Peyer's patch (tissue), 4 donors: Measurements from ENCODE around the gene RFX1. TPM values are rescaled to one million over a fixed set of nuclear protein-coding genes. Genes with fewer than 3 reads are reported as not detected.
A peak's percentile ranks its signal among the peaks of the same experiment; 100 is the strongest.
"Not testable (repeated sequence)": the region's sequence is repeated elsewhere in the genome, so short reads cannot be mapped to it uniquely, and the experiment has no call there.

Experiments
- DNase-seq, 3 donors: peaks; one replicate each; pipeline ENCODE4 v3.0.0-alpha.2; 2017 to 2019
- H3K27ac ChIP-seq, 4 donors: fragments of 200-600 bp; sonication (generic); one replicate each; pipeline ENCODE4 v1.5.1; 2016 to 2019
- H3K27me3 ChIP-seq, 2 donors: fragments of 200-600 bp; sonication (generic); one replicate each; pipeline ENCODE4 v1.5.1; 2019
- H3K36me3 ChIP-seq, 3 donors: fragments of 200-600 bp; sonication (generic); one replicate each; pipeline ENCODE4 v1.5.1; 2016 to 2019
- H3K4me1 ChIP-seq, 4 donors: fragments of 200-600 bp; sonication (generic); one replicate each; pipeline ENCODE4 v1.5.1; 2016 to 2019
- H3K4me3 ChIP-seq, 4 donors: fragments of 200-600 bp; sonication (generic); 1 replicate in 3 of 4; 2 replicates in 1 of 4; pipeline ENCODE4 v1.5.1; 2016 to 2019; ENCODE audit warnings: mild to moderate bottlenecking in 1 of 4
- H3K9me3 ChIP-seq, 4 donors: fragments of 200-600 bp; sonication (generic); one replicate each; pipeline ENCODE4 v1.5.1; 2016 to 2019; ENCODE audit warnings: mild to moderate bottlenecking in 1 of 4
- CTCF ChIP-seq, 6 experiments: fragments of 450-650 bp in 4 of 6; fragments of 200-600 bp in 2 of 6; sonication (generic) in 1 of 6; IDR thresholded peaks; one replicate each; pipeline ENCODE4 v1.5.1; 2017 to 2019; ENCODE audit warnings: antibody characterized with exemption in 6 of 6, mild to moderate bottlenecking in 3 of 6, moderate library complexity in 1 of 6
- POLR2A ChIP-seq, 2 donors: fragments of 450-650 bp; IDR thresholded peaks; one replicate each; pipeline ENCODE4 v1.5.1; 2017; ENCODE audit warnings: antibody characterized with exemption in 2 of 2, mild to moderate bottlenecking in 2 of 2, moderate library complexity in 2 of 2
- total RNA-seq, 4 donors: library from RNA; depleted of rRNA; stranded (reverse); fragments of >200 nt; gene quantifications; one replicate each; pipeline ENCODE4 v1.1.0, GENCODE V29; 2016

The RFX1 gene
- total RNA-seq, 4 donors from 2014 or later = 5.8 to 19.0 (median 9.6) TPM

GRCh38 chr19:14030997-14031718 lies 25.0 kb upstream of the RFX1 start:
- peak overlapping the region; percentile 81 to 96 (median 82) for H3K27ac ChIP-seq
- no peaks in the 10 kb centered on the region for H3K9me3 ChIP-seq
- no peaks in the 10 kb centered on the region for H3K27me3 ChIP-seq
- H3K4me3 ChIP-seq = peak overlapping the region; percentile 55 to 80 (median 62)
- DNase-seq = no peak
- no peaks in the 10 kb centered on the region for H3K36me3 ChIP-seq
- H3K4me1 ChIP-seq = peaks cover 0 to 4% (median 2%) of the 10 kb centered on the region in 4 donors
- TF ChIP-seq POLR2A (IDR thresholded peaks at IDR 0.05) (no peak), CTCF (IDR thresholded peaks at IDR 0.05) (no peak)

GRCh38 chr19:14028901-14029300 lies 22.8 kb upstream of the RFX1 start:
- DNase-seq = no peak
- Histone ChIP-seq H3K27me3 (no peaks in the 10 kb centered on the region), H3K27ac (no peak overlapping the region), H3K9me3 (no peaks in the 10 kb centered on the region), H3K4me3 (no peak overlapping the region), H3K36me3 (no peaks in the 10 kb centered on the region), H3K4me1 (peaks cover 0 to 5% (median 2%) of the 10 kb centered on the region in 4 donors)
- TF ChIP-seq CTCF (IDR thresholded peaks at IDR 0.05) (no peak), POLR2A (IDR thresholded peaks at IDR 0.05) (no peak)

GRCh38 chr19:14027856-14028450 lies 21.8 kb upstream of the RFX1 start, which contains the start of gene RLN3:
RLN3 (plus strand) TSS chr19:14028148; CDS start chr19:14028205, 57 bp downstream.
- no peak within 1 kb of the TSS for H3K27ac ChIP-seq
- H3K4me1 ChIP-seq = peaks cover 0 to 9% (median 2%) of the 10 kb centered on the region in 4 donors
- H3K9me3 ChIP-seq = no peaks in the 10 kb centered on the region
- DNase-seq = no peak
- H3K4me3 ChIP-seq = no peak within 1 kb of the TSS
- H3K27me3 ChIP-seq = no peaks in the 10 kb centered on the region
- no peaks in the 10 kb centered on the region for H3K36me3 ChIP-seq
- TF ChIP-seq CTCF (IDR thresholded peaks at IDR 0.05) (no peak), POLR2A (IDR thresholded peaks at IDR 0.05) (no peak)

- not testable (repeated sequence) for H3K36me3 ChIP-seq, H3K9me3 ChIP-seq, H3K4me1 ChIP-seq, H3K27me3 ChIP-seq, H3K27ac ChIP-seq, DNase-seq, H3K4me3 ChIP-seq
Observed at GRCh38 chr19:14026652-14027192, 20.6 kb upstream of the RFX1 start.

- Histone ChIP-seq H3K27ac (peak overlapping the region in 2 of 4 donors; percentile 31 to 59), H3K27me3 (no peaks in the 10 kb centered on the region), H3K4me1 (peaks cover 0 to 9% (median 2%) of the 10 kb centered on the region in 4 donors), H3K9me3 (no peaks in the 10 kb centered on the region), H3K4me3 (no peak overlapping the region), H3K36me3 (no peaks in the 10 kb centered on the region)
- DNase-seq = peak in 2 of 3 donors; percentile 71 to 72
- TF ChIP-seq POLR2A (IDR thresholded peaks at IDR 0.05) (no peak), CTCF (IDR thresholded peaks at IDR 0.05) (peak in 5 of 6 experiments; percentile 2 to 62 (median 51))
Observed at GRCh38 chr19:14023404-14024235, 17.5 kb upstream of the RFX1 start.
